ENCODE results near the gene UNK. TPM values are rescaled to one million over a fixed set of nuclear protein-coding genes. Genes with fewer than 3 reads are reported as not detected.

UNK gene
- total and polyA plus RNA-seq, 7 donors, result 12.7 to 29.6 (median 23.5) TPM

DNA sequence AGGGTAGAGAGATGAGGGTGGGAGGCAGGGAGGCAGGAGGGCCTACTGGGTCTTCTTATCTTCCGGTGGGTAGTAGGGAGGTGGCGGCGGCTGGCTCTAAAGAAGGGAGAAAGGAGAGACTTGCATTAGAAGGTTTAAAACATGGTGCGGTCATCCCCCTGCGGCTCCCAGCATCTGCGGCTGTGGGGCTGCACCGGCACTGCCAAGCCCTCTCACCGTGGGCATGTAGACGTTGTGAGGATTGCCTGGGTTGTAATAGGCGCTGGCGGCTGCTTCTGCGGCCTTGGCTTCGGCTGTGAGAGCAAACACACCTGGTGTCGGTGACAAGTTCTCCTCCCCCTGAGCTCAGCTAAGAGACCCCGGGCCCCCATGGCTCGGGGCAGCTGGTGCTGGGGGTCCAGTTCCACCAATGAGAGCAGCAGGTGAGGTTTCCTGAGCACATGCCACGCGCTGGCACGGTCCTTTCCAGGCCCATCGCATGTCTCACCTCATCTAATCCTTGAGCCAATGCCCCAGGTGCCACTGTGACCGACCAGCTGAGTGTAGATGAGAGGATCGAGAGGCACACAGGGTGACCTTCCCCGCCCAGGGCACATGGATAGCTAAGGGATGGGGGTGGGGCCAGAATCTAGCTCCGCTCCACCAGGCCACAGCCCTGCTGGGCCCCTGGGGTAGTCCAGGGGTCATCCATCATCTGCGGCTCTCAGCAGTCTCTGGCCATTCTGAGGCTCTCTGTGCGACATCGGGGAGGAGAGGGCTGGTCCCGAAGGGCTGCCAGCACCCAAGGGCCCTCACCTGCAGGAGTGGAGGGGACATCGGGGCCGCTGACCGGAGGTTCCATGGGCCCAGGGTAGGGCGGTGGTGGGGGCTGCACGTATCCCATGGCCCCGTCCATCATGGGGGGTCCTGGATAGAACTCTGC, 62.3 kb downstream of the UNK start:
- intact Hi-C loops (cut with DNase I), result no loop called here
- Histone ChIP-seq H3K9me3 (no peaks in the 10 kb centered on the region), H3K36me3 (peaks cover 48 to 66% (median 55%) of the 10 kb centered on the region in 4 donors), H3K27ac (peak overlapping the region; percentile 65 to 100 (median 84)), H3K4me1 (peaks cover 0 to 65% (median 55%) of the 10 kb centered on the region in 4 donors), H3K27me3 (no peaks in the 10 kb centered on the region), H3K4me3 (no peak overlapping the region)
- TF ChIP-seq, protein P1, sequence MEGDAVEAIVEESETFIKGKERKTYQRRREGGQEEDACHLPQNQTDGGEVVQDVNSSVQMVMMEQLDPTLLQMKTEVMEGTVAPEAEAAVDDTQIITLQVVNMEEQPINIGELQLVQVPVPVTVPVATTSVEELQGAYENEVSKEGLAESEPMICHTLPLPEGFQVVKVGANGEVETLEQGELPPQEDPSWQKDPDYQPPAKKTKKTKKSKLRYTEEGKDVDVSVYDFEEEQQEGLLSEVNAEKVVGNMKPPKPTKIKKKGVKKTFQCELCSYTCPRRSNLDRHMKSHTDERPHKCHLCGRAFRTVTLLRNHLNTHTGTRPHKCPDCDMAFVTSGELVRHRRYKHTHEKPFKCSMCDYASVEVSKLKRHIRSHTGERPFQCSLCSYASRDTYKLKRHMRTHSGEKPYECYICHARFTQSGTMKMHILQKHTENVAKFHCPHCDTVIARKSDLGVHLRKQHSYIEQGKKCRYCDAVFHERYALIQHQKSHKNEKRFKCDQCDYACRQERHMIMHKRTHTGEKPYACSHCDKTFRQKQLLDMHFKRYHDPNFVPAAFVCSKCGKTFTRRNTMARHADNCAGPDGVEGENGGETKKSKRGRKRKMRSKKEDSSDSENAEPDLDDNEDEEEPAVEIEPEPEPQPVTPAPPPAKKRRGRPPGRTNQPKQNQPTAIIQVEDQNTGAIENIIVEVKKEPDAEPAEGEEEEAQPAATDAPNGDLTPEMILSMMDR (IDR thresholded peaks at IDR 0.05), result no peak
- TF ChIP-seq EP300 (IDR thresholded peaks at IDR 0.05) (no peak), POLR2A (IDR thresholded peaks at IDR 0.05) (no peak), POLR2AphosphoS5 (IDR thresholded peaks at IDR 0.05) (no peak)
- peak; percentile 69 for DNase-seq
- 89 to 90% methylated on average over 34 of the region's 34 CpGs for WGBS, 2 donors

- H3K36me3 ChIP-seq, result peaks cover 48 to 73% (median 55%) of the 10 kb centered on the region in 4 donors
- TF ChIP-seq, protein P1 (IDR thresholded peaks at IDR 0.05), result no peak
- H3K4me1 ChIP-seq, result peaks cover 0 to 74% (median 60%) of the 10 kb centered on the region in 4 donors
- intact Hi-C loops (cut with DNase I), result no loop called here
- DNase-seq, result peak; percentile 60
- H3K27ac ChIP-seq, result peak overlapping the region; percentile 34 to 100 (median 74)
- H3K9me3 ChIP-seq, result no peaks in the 10 kb centered on the region
- no peak overlapping the region for H3K4me3 ChIP-seq
- no peaks in the 10 kb centered on the region for H3K27me3 ChIP-seq
- 88 to 91% methylated on average over 25 of the region's 25 CpGs for WGBS, 2 donors
These were observed 63.3 kb downstream of the UNK start for GRCh38 chr17:75847614-75848522.

GRCh38 chr17:75848523-75849278, 64.1 kb downstream of the UNK start:
- DNase-seq, result peak; percentile 82
- no peaks in the 10 kb centered on the region for H3K27me3 ChIP-seq
- peaks cover 48 to 73% (median 55%) of the 10 kb centered on the region in 4 donors for H3K36me3 ChIP-seq
- peak overlapping the region; percentile 34 to 100 (median 74) for H3K27ac ChIP-seq
- intact Hi-C loops (cut with DNase I), result no loop called here
- WGBS, 2 donors, result 47 to 52% methylated on average over 16 of the region's 16 CpGs
- TF ChIP-seq, protein P1 (IDR thresholded peaks at IDR 0.05), result peak; percentile 29 to 57 (median 55)
- TF ChIP-seq POLR2A (IDR thresholded peaks at IDR 0.05) (no peak), EP300 (IDR thresholded peaks at IDR 0.05) (no peak), POLR2AphosphoS5 (IDR thresholded peaks at IDR 0.05) (peak in 2 of 4 donors; percentile 12 to 29)
- no peak overlapping the region for H3K4me3 ChIP-seq
- no peaks in the 10 kb centered on the region for H3K9me3 ChIP-seq
- peaks cover 0 to 82% (median 68%) of the 10 kb centered on the region in 4 donors for H3K4me1 ChIP-seq

- H3K4me1 ChIP-seq, result peaks cover 0 to 88% (median 73%) of the 10 kb centered on the region in 4 donors
- intact Hi-C loops (cut with DNase I), result no loop called here
- H3K9me3 ChIP-seq, result no peaks in the 10 kb centered on the region
- DNase-seq, result no peak
- 92 to 96% methylated on average over 11 of the region's 11 CpGs for WGBS, 2 donors
- peaks cover 48 to 73% (median 55%) of the 10 kb centered on the region in 4 donors for H3K36me3 ChIP-seq
- H3K27ac ChIP-seq, result peak overlapping the region; percentile 34 to 100 (median 74)
- TF ChIP-seq, protein P1 (IDR thresholded peaks at IDR 0.05), result no peak
- TF ChIP-seq POLR2AphosphoS5 (IDR thresholded peaks at IDR 0.05), result no peak
- TF ChIP-seq POLR2A (IDR thresholded peaks at IDR 0.05), result no peak
- TF ChIP-seq EP300 (IDR thresholded peaks at IDR 0.05), result no peak
- no peak overlapping the region for H3K4me3 ChIP-seq
- H3K27me3 ChIP-seq, result no peaks in the 10 kb centered on the region
These were observed 64.7 kb downstream of the UNK start for GRCh38 chr17:75849279-75849646.

Data from sigmoid colon (tissue), 7 donors.